Smooth muscle cell (in vitro differentiated cells): ENCODE data around the gene GPD1L. TPM values are rescaled to one million over a fixed set of nuclear protein-coding genes. Genes with fewer than 3 reads are reported as not detected.

Experiments used
- DNase-seq: peaks from one replicate; lab custom pipeline; 2025; ENCODE audit not compliant: unreplicated experiment; lab: John Stamatoyannopoulos, UW
- H2AFZ ChIP-seq: fragments of 200-600 bp; sonication (generic); 2 replicates; pipeline ENCODE4 v1.6.0; 2016; ENCODE audit warnings: antibody characterized with exemption, low read depth, mild to moderate bottlenecking
- H3F3A ChIP-seq: fragments of 200-600 bp; sonication (generic); 2 replicates; pipeline ENCODE4 v1.6.0; 2017; ENCODE audit warnings: antibody characterized with exemption, low read depth
- H3K27ac ChIP-seq: fragments of 200-600 bp; sonication (generic); 2 replicates; pipeline ENCODE4 v1.5.1; 2016; ENCODE audit warnings: low read depth, mild to moderate bottlenecking
- H3K27me3 ChIP-seq: fragments of 200-600 bp; sonication (generic); 2 replicates; pipeline ENCODE4 v1.6.1; 2016; ENCODE audit warnings: low read depth, mild to moderate bottlenecking
- H3K36me3 ChIP-seq: fragments of 200-600 bp; sonication (generic); 2 replicates; pipeline ENCODE4 v1.5.1; 2016; ENCODE audit warnings: low read depth
- H3K4me1 ChIP-seq: fragments of 200-600 bp; sonication (generic); 2 replicates; pipeline ENCODE4 v1.5.1; 2016; ENCODE audit warnings: low read depth
- H3K4me2 ChIP-seq: fragments of 200-600 bp; sonication (generic); 2 replicates; pipeline ENCODE4 v1.6.0; 2016; ENCODE audit warnings: mild to moderate bottlenecking
- H3K4me3 ChIP-seq: fragments of 200-600 bp; sonication (generic); 2 replicates; pipeline ENCODE4 v1.5.1; 2016; ENCODE audit warnings: mild to moderate bottlenecking
- H3K79me2 ChIP-seq: fragments of 200-600 bp; sonication (generic); 2 replicates; pipeline ENCODE4 v1.6.0; 2016; ENCODE audit warnings: low read depth, mild to moderate bottlenecking
- H3K9ac ChIP-seq: fragments of 200-600 bp; sonication (generic); 2 replicates; pipeline ENCODE4 v1.6.0; 2016; ENCODE audit warnings: low read depth
- H3K9me3 ChIP-seq: fragments of 200-600 bp; sonication (generic); replicated peaks from 2 replicates; pipeline ENCODE4 v1.5.1; 2016; ENCODE audit warnings: low read depth
- H4K20me1 ChIP-seq: fragments of 200-600 bp; sonication (generic); 2 replicates; pipeline ENCODE4 v1.6.0; 2016; ENCODE audit warnings: low read depth
- WGBS: methylation state at CpG from one replicate; pipeline ENCODE4 v1.1.7; 2016; ENCODE audit warnings: low lambda C conversion rate; 5-methylcytosine and 5-hydroxymethylcytosine counted together
- polyA plus RNA-seq: library from polyadenylated mRNA; unstranded; fragments of >200 nt; fragmentation: Nextera tagmentation; extraction: Ambion mirVana; gene quantifications from 2 replicates; pipeline ENCODE4 v1.2.1, GENCODE V29; 2016
- total RNA-seq: library from RNA; depleted of rRNA; stranded (reverse); fragments of >200 nt; gene quantifications from 2 replicates; pipeline ENCODE4 v1.2.3, GENCODE V29; 2014
- TF ChIP-seq, protein P1 (sequence below): fragments of 200-600 bp; sonication (generic); IDR thresholded peaks from 2 replicates; pipeline ENCODE4 v1.5.1; 2017; ENCODE audit warnings: borderline replicate concordance, mild to moderate bottlenecking, antibody characterized with exemption; ENCODE audit not compliant: insufficient read depth, poor library complexity, severe bottlenecking

Gene GPD1L
- total and polyA plus RNA-seq, 2 experiments from 2014 or later: 3.6 to 8.2 TPM

DNA sequence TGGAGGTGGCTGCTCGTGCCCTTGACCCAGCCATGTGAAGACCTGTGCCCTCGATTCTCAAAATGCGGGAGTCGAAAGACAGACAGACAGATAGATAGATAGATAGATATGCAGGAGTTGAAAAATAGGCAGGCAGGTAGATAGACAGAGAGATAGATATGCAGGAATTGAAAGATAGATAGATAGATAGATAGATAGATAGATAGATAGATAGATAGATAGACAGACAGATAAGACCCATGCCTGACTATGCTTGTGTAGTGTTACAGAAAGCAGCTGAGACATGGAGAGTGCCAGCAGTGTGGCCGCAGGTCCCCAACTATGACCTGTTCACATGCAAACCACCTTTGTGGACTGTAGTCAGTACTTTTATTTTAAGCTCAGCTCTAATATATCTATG is 17.2 kb downstream of the GPD1L start:
- Histone ChIP-seq H3K36me3 (no peaks in the 10 kb centered on the region), H3K4me1 (no peaks in the 10 kb centered on the region), H4K20me1 (no peaks in the 10 kb centered on the region), H3K79me2 (peaks cover 4% of the 10 kb centered on the region), H3K9me3 (no peaks in the 10 kb centered on the region), H3K4me2 (no peak overlapping the region), H3K27ac (no peak overlapping the region), H3K9ac (no peak overlapping the region), H3K4me3 (no peak overlapping the region), H2AFZ (no peak overlapping the region), H3F3A (no peaks in the 10 kb centered on the region), H3K27me3 (no peaks in the 10 kb centered on the region)
- 95% methylated on average over 5 of the region's 5 CpGs for WGBS
- DNase-seq: no peak
- TF ChIP-seq, protein P1, sequence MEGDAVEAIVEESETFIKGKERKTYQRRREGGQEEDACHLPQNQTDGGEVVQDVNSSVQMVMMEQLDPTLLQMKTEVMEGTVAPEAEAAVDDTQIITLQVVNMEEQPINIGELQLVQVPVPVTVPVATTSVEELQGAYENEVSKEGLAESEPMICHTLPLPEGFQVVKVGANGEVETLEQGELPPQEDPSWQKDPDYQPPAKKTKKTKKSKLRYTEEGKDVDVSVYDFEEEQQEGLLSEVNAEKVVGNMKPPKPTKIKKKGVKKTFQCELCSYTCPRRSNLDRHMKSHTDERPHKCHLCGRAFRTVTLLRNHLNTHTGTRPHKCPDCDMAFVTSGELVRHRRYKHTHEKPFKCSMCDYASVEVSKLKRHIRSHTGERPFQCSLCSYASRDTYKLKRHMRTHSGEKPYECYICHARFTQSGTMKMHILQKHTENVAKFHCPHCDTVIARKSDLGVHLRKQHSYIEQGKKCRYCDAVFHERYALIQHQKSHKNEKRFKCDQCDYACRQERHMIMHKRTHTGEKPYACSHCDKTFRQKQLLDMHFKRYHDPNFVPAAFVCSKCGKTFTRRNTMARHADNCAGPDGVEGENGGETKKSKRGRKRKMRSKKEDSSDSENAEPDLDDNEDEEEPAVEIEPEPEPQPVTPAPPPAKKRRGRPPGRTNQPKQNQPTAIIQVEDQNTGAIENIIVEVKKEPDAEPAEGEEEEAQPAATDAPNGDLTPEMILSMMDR: no peak

DNA sequence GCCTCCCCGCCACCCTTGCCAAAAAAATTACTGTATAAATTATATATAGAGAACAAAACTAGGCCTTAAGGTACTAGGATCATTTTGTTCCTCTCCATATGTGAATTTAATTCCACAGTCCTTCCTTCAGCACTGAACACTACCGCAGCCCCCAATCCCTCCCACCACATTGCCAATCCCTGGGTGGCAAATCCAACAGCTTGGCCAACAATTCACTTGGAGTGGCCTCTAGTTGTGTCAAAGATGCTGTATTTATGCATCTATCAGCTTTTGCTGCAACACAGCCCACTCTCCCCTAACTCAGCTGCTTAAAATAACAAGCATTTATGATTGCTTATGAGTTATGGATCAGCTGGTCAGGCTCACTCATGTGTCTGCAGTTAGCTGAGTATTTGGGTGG is 18.6 kb downstream of the GPD1L start:
- Histone ChIP-seq H3F3A (no peaks in the 10 kb centered on the region), H2AFZ (no peak overlapping the region), H3K79me2 (no peaks in the 10 kb centered on the region), H3K4me1 (peaks cover 4% of the 10 kb centered on the region), H4K20me1 (no peaks in the 10 kb centered on the region), H3K36me3 (no peaks in the 10 kb centered on the region), H3K9ac (no peak overlapping the region), H3K9me3 (no peaks in the 10 kb centered on the region), H3K27me3 (no peaks in the 10 kb centered on the region), H3K27ac (no peak overlapping the region), H3K4me2 (no peak overlapping the region), H3K4me3 (no peak overlapping the region)
- DNase-seq: no peak
- TF ChIP-seq, protein P1: no peak
- WGBS: 95% methylated on average over 2 of the region's 2 CpGs

DNA sequence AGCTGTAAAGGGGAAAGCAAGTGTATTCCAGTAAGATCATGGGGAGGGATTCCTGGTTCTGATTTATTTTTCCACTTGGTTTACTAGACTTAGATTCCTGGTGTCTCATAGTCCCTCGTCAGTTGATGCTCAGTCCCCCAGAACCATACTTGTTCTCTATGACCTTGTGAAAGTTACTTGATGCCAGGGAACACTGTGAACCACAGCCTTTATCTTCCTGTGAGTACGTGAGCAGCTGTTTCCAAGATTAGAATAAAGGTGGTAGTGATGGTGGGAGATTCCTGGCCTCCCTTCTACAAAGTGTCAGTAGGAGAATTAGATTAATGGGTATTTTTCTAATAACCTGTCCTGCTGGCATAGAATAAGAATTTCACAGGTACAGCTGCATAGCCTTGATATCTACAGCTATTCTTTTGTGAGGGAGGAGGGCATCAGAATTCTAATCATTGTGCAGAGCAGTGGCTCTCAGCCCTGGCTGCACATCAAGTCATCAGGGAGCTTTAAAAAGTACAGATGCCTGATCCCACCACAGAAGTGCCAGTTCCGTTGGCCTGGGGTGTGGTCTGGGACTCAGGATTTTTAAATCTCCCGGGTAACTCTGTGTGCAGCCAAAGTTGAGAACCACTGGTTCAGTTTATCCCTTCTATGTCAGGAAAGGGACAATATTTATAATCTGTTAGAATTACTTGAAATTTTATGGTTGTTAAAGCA is 20.0 kb downstream of the GPD1L start:
- H3K27ac ChIP-seq: no peak overlapping the region
- H3K36me3 ChIP-seq: no peaks in the 10 kb centered on the region
- H3F3A ChIP-seq: no peaks in the 10 kb centered on the region
- H4K20me1 ChIP-seq: no peaks in the 10 kb centered on the region
- no peaks in the 10 kb centered on the region for H3K9me3 ChIP-seq
- TF ChIP-seq, protein P1: no peak
- no peak overlapping the region for H3K4me3 ChIP-seq
- H3K4me1 ChIP-seq: peaks cover 5% of the 10 kb centered on the region
- no peak overlapping the region for H3K9ac ChIP-seq
- H3K4me2 ChIP-seq: no peak overlapping the region
- 73% methylated on average over 4 of the region's 4 CpGs for WGBS
- no peak for DNase-seq
- H2AFZ ChIP-seq: no peak overlapping the region
- H3K79me2 ChIP-seq: no peaks in the 10 kb centered on the region
- H3K27me3 ChIP-seq: no peaks in the 10 kb centered on the region
